Measurements from ENCODE around the gene CS.

DNA sequence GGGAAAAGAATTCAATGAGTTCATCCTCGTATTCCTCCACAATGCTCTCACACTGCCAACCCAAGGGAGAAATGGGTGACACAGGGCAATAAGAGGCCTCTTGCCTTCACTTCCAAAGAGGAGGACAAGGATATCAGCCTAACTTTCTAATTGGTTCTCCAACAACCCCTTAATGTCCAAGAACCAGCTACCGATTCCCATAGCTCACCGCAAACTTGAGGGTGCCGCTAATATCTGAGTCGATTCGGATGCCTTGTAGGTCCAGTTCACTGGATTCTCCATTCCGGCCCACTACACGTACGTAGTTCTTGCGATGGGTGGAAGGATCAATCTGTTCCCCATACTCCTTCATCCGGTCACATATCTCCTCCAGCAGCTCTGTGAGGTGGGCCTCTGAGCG is 10.9 kb upstream of the CS start:
- no peak for TF ChIP-seq CTCF (IDR thresholded peaks at IDR 0.05)
- TF ChIP-seq EZH2 (IDR thresholded peaks at IDR 0.05) = no peak

All from neural progenitor cell (in vitro differentiated cells).